SU-DHL-6 (cell line): ENCODE results near the gene ZBTB17.

Experiments
- EZH2phosphoT487 ChIP-seq: fragments of 200-600 bp; sonication (generic), shearing (Covaris generic); conservative IDR thresholded peaks from 2 replicates; pipeline ENCODE4 v1.6.1; 2018; ENCODE audit warnings: mild to moderate bottlenecking, antibody characterized with exemption, low read length, moderate library complexity, mixed read lengths
- TF ChIP-seq, protein P1 (sequence below): fragments of 200-600 bp; sonication (generic); IDR thresholded peaks from one replicate; pipeline ENCODE4 v1.5.1; 2017; ENCODE audit warnings: antibody characterized with exemption, mild to moderate bottlenecking, low read length, moderate library complexity; ENCODE audit not compliant: insufficient read depth, poor library complexity, severe bottlenecking

- TF ChIP-seq, protein P1, sequence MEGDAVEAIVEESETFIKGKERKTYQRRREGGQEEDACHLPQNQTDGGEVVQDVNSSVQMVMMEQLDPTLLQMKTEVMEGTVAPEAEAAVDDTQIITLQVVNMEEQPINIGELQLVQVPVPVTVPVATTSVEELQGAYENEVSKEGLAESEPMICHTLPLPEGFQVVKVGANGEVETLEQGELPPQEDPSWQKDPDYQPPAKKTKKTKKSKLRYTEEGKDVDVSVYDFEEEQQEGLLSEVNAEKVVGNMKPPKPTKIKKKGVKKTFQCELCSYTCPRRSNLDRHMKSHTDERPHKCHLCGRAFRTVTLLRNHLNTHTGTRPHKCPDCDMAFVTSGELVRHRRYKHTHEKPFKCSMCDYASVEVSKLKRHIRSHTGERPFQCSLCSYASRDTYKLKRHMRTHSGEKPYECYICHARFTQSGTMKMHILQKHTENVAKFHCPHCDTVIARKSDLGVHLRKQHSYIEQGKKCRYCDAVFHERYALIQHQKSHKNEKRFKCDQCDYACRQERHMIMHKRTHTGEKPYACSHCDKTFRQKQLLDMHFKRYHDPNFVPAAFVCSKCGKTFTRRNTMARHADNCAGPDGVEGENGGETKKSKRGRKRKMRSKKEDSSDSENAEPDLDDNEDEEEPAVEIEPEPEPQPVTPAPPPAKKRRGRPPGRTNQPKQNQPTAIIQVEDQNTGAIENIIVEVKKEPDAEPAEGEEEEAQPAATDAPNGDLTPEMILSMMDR: no peak
- TF ChIP-seq EZH2phosphoT487: no peak
Measured at GRCh38 chr1:15953791-15954241, 22.1 kb downstream of the ZBTB17 start.
